Ishikawa (cell line): ENCODE results near the gene DCP1B.

Experiments used
- CEBPB ChIP-seq: IDR thresholded peaks from 2 replicates; pipeline ENCODE4 v1.6.1; 2012
- CREB1 ChIP-seq: IDR thresholded peaks from 2 replicates; pipeline ENCODE4 v1.6.1; 2012; ENCODE audit warnings: low read depth
- EGR1 ChIP-seq: IDR thresholded peaks from 2 replicates; pipeline ENCODE4 v1.6.1; 2012
- EP300 ChIP-seq: IDR thresholded peaks from 2 replicates; pipeline ENCODE4 v1.6.1; 2012; ENCODE audit warnings: borderline replicate concordance
- FOXM1 ChIP-seq: IDR thresholded peaks from 2 replicates; pipeline ENCODE4 v1.6.1; 2012; ENCODE audit warnings: low read depth, borderline replicate concordance
- MAX ChIP-seq: IDR thresholded peaks from 2 replicates; pipeline ENCODE4 v1.6.1; 2012
- NFIC ChIP-seq: IDR thresholded peaks from 2 replicates; pipeline ENCODE4 v1.6.1; 2012
- RAD21 ChIP-seq: IDR thresholded peaks from 2 replicates; pipeline ENCODE4 v1.6.1; 2012; ENCODE audit warnings: low read depth
- REST ChIP-seq: IDR thresholded peaks from 2 replicates; pipeline ENCODE4 v1.6.1; 2012; ENCODE audit warnings: low read depth, mild to moderate bottlenecking
- TAF1 ChIP-seq: IDR thresholded peaks from 2 replicates; pipeline ENCODE4 v1.6.1; 2012; ENCODE audit warnings: low read depth, mild to moderate bottlenecking
- TEAD4 ChIP-seq: IDR thresholded peaks from 2 replicates; pipeline ENCODE4 v1.6.1; 2012
- USF1 ChIP-seq: IDR thresholded peaks from 2 replicates; pipeline ENCODE4 v1.6.1; 2012
- YY1 ChIP-seq: IDR thresholded peaks from 2 replicates; pipeline ENCODE4 v1.6.1; 2012; ENCODE audit warnings: low read depth
- ZBTB7A ChIP-seq: IDR thresholded peaks from 2 replicates; pipeline ENCODE4 v1.6.1; 2012; ENCODE audit warnings: low read depth

GRCh38 chr12:1912580-1913376 is 91.5 kb downstream of the DCP1B start:
- TF ChIP-seq USF1 (no peak), YY1 (no peak), CREB1 (no peak), EP300 (no peak), MAX (no peak), RAD21 (no peak), TAF1 (no peak), FOXM1 (no peak), NFIC (no peak), REST (no peak), ZBTB7A (no peak), TEAD4 (no peak), EGR1 (no peak), CEBPB (no peak)
